Panc1 (cell line): ENCODE data around the gene FMN2.

Experiments
- TF ChIP-seq, protein P1 (sequence below), 2 experiments: IDR thresholded peaks; 2 replicates each; pipeline ENCODE4 v1.6.1; 2011 to 2012; ENCODE audit warnings: low read depth in 2 of 2, control low read depth in 1 of 2, low read length in 1 of 2, mild to moderate bottlenecking in 1 of 2, moderate library complexity in 1 of 2; ENCODE audit not compliant: insufficient read depth in 1 of 2
- TF ChIP-seq, protein P2 (sequence below): fragments of 450-650 bp; IDR thresholded peaks from 2 replicates; pipeline ENCODE4 v1.5.1; 2017; ENCODE audit warnings: mild to moderate bottlenecking

DNA sequence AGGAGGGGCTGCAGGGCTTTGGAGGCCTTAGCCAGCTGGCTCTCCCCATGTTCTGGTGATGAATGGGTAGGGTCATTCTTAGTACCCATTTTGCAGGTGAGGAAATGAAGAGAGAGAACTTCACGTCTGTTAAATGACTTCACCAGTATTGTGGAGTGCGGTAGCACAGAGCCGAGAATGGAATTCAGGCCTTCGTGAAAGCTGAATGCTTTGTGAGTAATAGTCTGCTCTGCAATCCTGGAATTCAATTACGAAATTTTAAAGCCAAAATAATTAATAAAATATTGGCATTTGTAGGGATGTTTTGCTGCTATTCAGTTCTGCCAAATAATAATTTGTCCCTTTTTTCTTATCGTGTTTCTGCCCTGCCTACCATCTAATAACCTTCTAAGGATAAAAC is 322.6 kb downstream of the FMN2 start:
- TF ChIP-seq, protein P1, sequence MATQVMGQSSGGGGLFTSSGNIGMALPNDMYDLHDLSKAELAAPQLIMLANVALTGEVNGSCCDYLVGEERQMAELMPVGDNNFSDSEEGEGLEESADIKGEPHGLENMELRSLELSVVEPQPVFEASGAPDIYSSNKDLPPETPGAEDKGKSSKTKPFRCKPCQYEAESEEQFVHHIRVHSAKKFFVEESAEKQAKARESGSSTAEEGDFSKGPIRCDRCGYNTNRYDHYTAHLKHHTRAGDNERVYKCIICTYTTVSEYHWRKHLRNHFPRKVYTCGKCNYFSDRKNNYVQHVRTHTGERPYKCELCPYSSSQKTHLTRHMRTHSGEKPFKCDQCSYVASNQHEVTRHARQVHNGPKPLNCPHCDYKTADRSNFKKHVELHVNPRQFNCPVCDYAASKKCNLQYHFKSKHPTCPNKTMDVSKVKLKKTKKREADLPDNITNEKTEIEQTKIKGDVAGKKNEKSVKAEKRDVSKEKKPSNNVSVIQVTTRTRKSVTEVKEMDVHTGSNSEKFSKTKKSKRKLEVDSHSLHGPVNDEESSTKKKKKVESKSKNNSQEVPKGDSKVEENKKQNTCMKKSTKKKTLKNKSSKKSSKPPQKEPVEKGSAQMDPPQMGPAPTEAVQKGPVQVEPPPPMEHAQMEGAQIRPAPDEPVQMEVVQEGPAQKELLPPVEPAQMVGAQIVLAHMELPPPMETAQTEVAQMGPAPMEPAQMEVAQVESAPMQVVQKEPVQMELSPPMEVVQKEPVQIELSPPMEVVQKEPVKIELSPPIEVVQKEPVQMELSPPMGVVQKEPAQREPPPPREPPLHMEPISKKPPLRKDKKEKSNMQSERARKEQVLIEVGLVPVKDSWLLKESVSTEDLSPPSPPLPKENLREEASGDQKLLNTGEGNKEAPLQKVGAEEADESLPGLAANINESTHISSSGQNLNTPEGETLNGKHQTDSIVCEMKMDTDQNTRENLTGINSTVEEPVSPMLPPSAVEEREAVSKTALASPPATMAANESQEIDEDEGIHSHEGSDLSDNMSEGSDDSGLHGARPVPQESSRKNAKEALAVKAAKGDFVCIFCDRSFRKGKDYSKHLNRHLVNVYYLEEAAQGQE (IDR thresholded peaks at IDR 0.05; ENCODE audit: insufficient read depth in 1 of 2, low read depth in 2 of 2, low read length in 1 of 2), result no peak
- TF ChIP-seq, protein P2, sequence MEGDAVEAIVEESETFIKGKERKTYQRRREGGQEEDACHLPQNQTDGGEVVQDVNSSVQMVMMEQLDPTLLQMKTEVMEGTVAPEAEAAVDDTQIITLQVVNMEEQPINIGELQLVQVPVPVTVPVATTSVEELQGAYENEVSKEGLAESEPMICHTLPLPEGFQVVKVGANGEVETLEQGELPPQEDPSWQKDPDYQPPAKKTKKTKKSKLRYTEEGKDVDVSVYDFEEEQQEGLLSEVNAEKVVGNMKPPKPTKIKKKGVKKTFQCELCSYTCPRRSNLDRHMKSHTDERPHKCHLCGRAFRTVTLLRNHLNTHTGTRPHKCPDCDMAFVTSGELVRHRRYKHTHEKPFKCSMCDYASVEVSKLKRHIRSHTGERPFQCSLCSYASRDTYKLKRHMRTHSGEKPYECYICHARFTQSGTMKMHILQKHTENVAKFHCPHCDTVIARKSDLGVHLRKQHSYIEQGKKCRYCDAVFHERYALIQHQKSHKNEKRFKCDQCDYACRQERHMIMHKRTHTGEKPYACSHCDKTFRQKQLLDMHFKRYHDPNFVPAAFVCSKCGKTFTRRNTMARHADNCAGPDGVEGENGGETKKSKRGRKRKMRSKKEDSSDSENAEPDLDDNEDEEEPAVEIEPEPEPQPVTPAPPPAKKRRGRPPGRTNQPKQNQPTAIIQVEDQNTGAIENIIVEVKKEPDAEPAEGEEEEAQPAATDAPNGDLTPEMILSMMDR, result no peak
